Thoracic aorta endothelial cell (primary cell): ENCODE measurements around the gene CPT1B. TPM values are rescaled to one million over a fixed set of nuclear protein-coding genes. Genes with fewer than 3 reads are reported as not detected.

Source experiments
- total RNA-seq: library from RNA; depleted of rRNA; stranded (reverse); fragments of >200 nt; gene quantifications from 2 replicates; pipeline ENCODE4 v1.2.3, GENCODE V29; 2012

CPT1B gene
- 1.6 and 2.1 TPM in 2 replicates for total RNA-seq

GRCh38 chr22:50577987-50578775 lies at the start of gene CPT1B:
Gene CPT1B (minus strand): TSS chr22:50578427. CDS start chr22:50577915, 512 bp downstream.

GRCh38 chr22:50600538-50600937 lies 22.3 kb upstream of the CPT1B start, which contains the start of gene MAPK8IP2:
Gene MAPK8IP2 (plus strand): TSS chr22:50600793. CDS start chr22:50600819, 26 bp downstream.

GRCh38 chr22:50582493-50583293 lies 4.5 kb upstream of the CPT1B start, which contains the start of gene CHKB:
Gene CHKB (minus strand): TSS chr22:50582849. CDS start chr22:50582781, 68 bp downstream.

GRCh38 chr22:50562523-50563412 lies 15.5 kb downstream of the CPT1B start, which contains the start of gene SYCE3:
Gene SYCE3 (minus strand): TSS chr22:50562919. CDS start chr22:50556405, 6,514 bp downstream.

GRCh38 chr22:50545522-50546325 lies 32.5 kb downstream of the CPT1B start, which contains the start of gene KLHDC7B:
Gene KLHDC7B (plus strand): TSS chr22:50545899. CDS start chr22:50546244, 345 bp downstream.

GRCh38 chr22:50529897-50530579 lies 48.2 kb downstream of the CPT1B start, which contains the start of gene TYMP:
Gene TYMP (minus strand): TSS chr22:50530012. CDS start chr22:50529709, 303 bp downstream.

GRCh38 chr22:50525104-50525857 lies 52.9 kb downstream of the CPT1B start, which contains the start of gene SCO2:
Gene SCO2 (minus strand): TSS chr22:50525598. CDS start chr22:50524411, 1,187 bp downstream.

Other genes with a start within 250 kb of the CPT1B start
- gene PPP6R2, start 235.1 kb downstream of the CPT1B start, total RNA-seq, result 47.9 and 48.7 TPM in 2 replicates
- 47.6 and 55.6 TPM in 2 replicates for gene SBF1, start 103.4 kb downstream of the CPT1B start, total RNA-seq
- gene ADM2, start 96.9 kb downstream of the CPT1B start, total RNA-seq, result 0.36 and 0.40 TPM in 2 replicates
- gene MIOX, start 91.6 kb downstream of the CPT1B start, total RNA-seq, result not detected in 2 replicates
- gene LMF2, start 70.7 kb downstream of the CPT1B start, total RNA-seq, result 31.5 and 40.1 TPM in 2 replicates
- gene NCAPH2, start 70.2 kb downstream of the CPT1B start, total RNA-seq, result 33.2 and 40.8 TPM in 2 replicates
- 2.0 and 2.4 TPM in 2 replicates for gene SCO2, start 52.8 kb downstream of the CPT1B start, total RNA-seq
- gene TYMP, start 48.4 kb downstream of the CPT1B start, total RNA-seq, result 4.4 and 6.0 TPM in 2 replicates
- gene KLHDC7B, start 32.5 kb downstream of the CPT1B start, total RNA-seq, result not detected in 2 replicates
- not detected in 2 replicates for gene SYCE3, start 15.5 kb downstream of the CPT1B start, total RNA-seq
- 21.1 and 30.4 TPM in 2 replicates for gene CHKB, start 4.4 kb upstream of the CPT1B start, total RNA-seq
- gene MAPK8IP2, start 22.4 kb upstream of the CPT1B start, total RNA-seq, result 0.13 and 0.14 TPM in 2 replicates
- gene ARSA, start 49.7 kb upstream of the CPT1B start, total RNA-seq, result 14.8 and 18.7 TPM in 2 replicates
- gene SHANK3, start 94.4 kb upstream of the CPT1B start, total RNA-seq, result 36.4 and 54.3 TPM in 2 replicates
- 0.80 and 0.93 TPM in 2 replicates for gene ACR, start 159.8 kb upstream of the CPT1B start, total RNA-seq
- gene RABL2B, start 205.2 kb upstream of the CPT1B start, total RNA-seq, result 10.6 and 12.2 TPM in 2 replicates